Parathyroid adenoma (tissue), 2 donors: Measurements from ENCODE around the gene UBE2D2.

ENCODE experiments used
- H2AFZ ChIP-seq: fragments of 300-600 bp; sonication (generic); one replicate; pipeline ENCODE4 v1.7.0; 2017; ENCODE audit warnings: antibody characterized with exemption, mild to moderate bottlenecking
- H3K27ac ChIP-seq: fragments of 300-600 bp; sonication (generic); one replicate; pipeline ENCODE4 v1.7.0; 2017
- H3K27me3 ChIP-seq: fragments of 300-600 bp; sonication (generic); one replicate; pipeline ENCODE4 v1.7.0; 2017; ENCODE audit warnings: low read length; ENCODE audit not compliant: control insufficient read depth, insufficient read depth
- H3K36me3 ChIP-seq: fragments of 300-600 bp; sonication (generic); one replicate; pipeline ENCODE4 v1.7.0; 2017; ENCODE audit warnings: low read length; ENCODE audit not compliant: control insufficient read depth, insufficient read depth
- H3K4me1 ChIP-seq: fragments of 300-600 bp; sonication (generic); one replicate; pipeline ENCODE4 v1.7.0; 2017; ENCODE audit warnings: control low read depth
- H3K4me2 ChIP-seq: fragments of 300-600 bp; sonication (generic); one replicate; pipeline ENCODE4 v1.7.0; 2017; ENCODE audit warnings: low read length
- H3K4me3 ChIP-seq: fragments of 300-600 bp; sonication (generic); one replicate; pipeline ENCODE4 v1.7.0; 2017; ENCODE audit warnings: low read depth, low read length
- H3K79me2 ChIP-seq: fragments of 300-600 bp; sonication (generic); one replicate; pipeline ENCODE4 v1.7.0; 2017; ENCODE audit warnings: control low read depth
- H3K9ac ChIP-seq: fragments of 300-600 bp; sonication (generic); one replicate; pipeline ENCODE4 v1.7.0; 2017; ENCODE audit warnings: mild to moderate bottlenecking
- H3K9me3 ChIP-seq: fragments of 300-600 bp; sonication (generic); one replicate; pipeline ENCODE4 v1.7.0; 2017; ENCODE audit warnings: low read length; ENCODE audit not compliant: control insufficient read depth
- CTCF ChIP-seq: fragments of 300-600 bp; sonication (generic); IDR thresholded peaks from one replicate; pipeline ENCODE4 v1.7.0; 2017; ENCODE audit warnings: antibody characterized with exemption, mild to moderate bottlenecking
- donor health status: primary hyperparathyroidism.

Gene UBE2D2

GRCh38 chr5:139654871-139655491, 93.8 kb downstream of the UBE2D2 start:
- peaks cover 58% of the 10 kb centered on the region for H3K79me2 ChIP-seq
- H3K4me2 ChIP-seq: peak overlapping the region; percentile 55
- H3K4me3 ChIP-seq: no peak overlapping the region
- no peak overlapping the region for H3K9ac ChIP-seq
- no peaks in the 10 kb centered on the region for H3K27me3 ChIP-seq
- TF ChIP-seq CTCF: no peak
- H3K36me3 ChIP-seq: no peaks in the 10 kb centered on the region
- H3K27ac ChIP-seq: peak overlapping the region; percentile 92
- no peaks in the 10 kb centered on the region for H3K9me3 ChIP-seq
- no peak overlapping the region for H2AFZ ChIP-seq
- H3K4me1 ChIP-seq: peaks cover 85% of the 10 kb centered on the region

GRCh38 chr5:139655727-139656271, 94.7 kb downstream of the UBE2D2 start:
- peaks cover 56% of the 10 kb centered on the region for H3K79me2 ChIP-seq
- H3K4me1 ChIP-seq: peaks cover 88% of the 10 kb centered on the region
- peak overlapping the region; percentile 9 for H3K4me3 ChIP-seq
- no peaks in the 10 kb centered on the region for H3K36me3 ChIP-seq
- H3K27me3 ChIP-seq: no peaks in the 10 kb centered on the region
- H2AFZ ChIP-seq: peak overlapping the region; percentile 7
- H3K27ac ChIP-seq: peak overlapping the region; percentile 92
- TF ChIP-seq CTCF: no peak
- H3K4me2 ChIP-seq: peak overlapping the region; percentile 55
- H3K9ac ChIP-seq: peak overlapping the region; percentile 49
- no peaks in the 10 kb centered on the region for H3K9me3 ChIP-seq

- H2AFZ ChIP-seq: no peak overlapping the region
- H3K79me2 ChIP-seq: peaks cover 57% of the 10 kb centered on the region
- TF ChIP-seq CTCF: no peak
- H3K36me3 ChIP-seq: no peaks in the 10 kb centered on the region
- H3K4me1 ChIP-seq: peaks cover 91% of the 10 kb centered on the region
- H3K4me2 ChIP-seq: no peak overlapping the region
- peak overlapping the region; percentile 92 for H3K27ac ChIP-seq
- no peaks in the 10 kb centered on the region for H3K9me3 ChIP-seq
- no peak overlapping the region for H3K4me3 ChIP-seq
- no peaks in the 10 kb centered on the region for H3K27me3 ChIP-seq
- no peak overlapping the region for H3K9ac ChIP-seq
These were observed 96.5 kb downstream of the UBE2D2 start for GRCh38 chr5:139657363-139658321.

GRCh38 chr5:139658501-139658927, 97.4 kb downstream of the UBE2D2 start:
- Histone ChIP-seq H3K4me1 (peaks cover 87% of the 10 kb centered on the region), H3K36me3 (no peaks in the 10 kb centered on the region), H3K9ac (no peak overlapping the region), H2AFZ (no peak overlapping the region), H3K4me3 (no peak overlapping the region), H3K27me3 (no peaks in the 10 kb centered on the region), H3K9me3 (no peaks in the 10 kb centered on the region), H3K27ac (peak overlapping the region; percentile 92), H3K4me2 (no peak overlapping the region), H3K79me2 (peaks cover 57% of the 10 kb centered on the region)
- no peak for TF ChIP-seq CTCF
